K562 (cell line): ENCODE measurements around the gene TBCCD1. TPM values are rescaled to one million over a fixed set of nuclear protein-coding genes. Genes with fewer than 3 reads are reported as not detected.

Experiments
- ETV1 ChIP-seq: fragments of 450-650 bp; conservative IDR thresholded peaks from 2 replicates; pipeline ENCODE4 v1.6.1; 2016; ENCODE audit warnings: missing genetic modification characterization, control low read depth, low read depth, missing compliant biosample characterization
- FOXP1 ChIP-seq: sonication (generic); formaldehyde crosslinking; IDR thresholded peaks from 2 replicates; pipeline ENCODE4 v1.8.0; 2022; ENCODE audit warnings: mild to moderate bottlenecking, missing genetic modification reagents
- GABPB2 ChIP-seq: fragments of 250-450 bp; sonication (Bioruptor Pico); conservative IDR thresholded peaks from 2 replicates; pipeline ENCODE4 v1.5.1; 2021; ENCODE audit warnings: mild to moderate bottlenecking
- ILK ChIP-seq: fragments of 450-650 bp; IDR thresholded peaks from 2 replicates; pipeline ENCODE4 v1.6.1; 2016; ENCODE audit warnings: missing genetic modification characterization, low read depth, mild to moderate bottlenecking, missing compliant biosample characterization, moderate library complexity, borderline replicate concordance
- IRF2 ChIP-seq: sonication (generic); formaldehyde crosslinking; IDR thresholded peaks from 2 replicates; pipeline ENCODE4 v1.8.1; 2022; ENCODE audit warnings: mild to moderate bottlenecking, missing genetic modification reagents
- KDM5B ChIP-seq: fragments of 200-600 bp; sonication (generic); IDR thresholded peaks from 2 replicates; pipeline ENCODE4 v1.6.1; 2012; ENCODE audit warnings: low read depth, mild to moderate bottlenecking, moderate library complexity, low read length, control low read depth, inconsistent platforms; ENCODE audit not compliant: insufficient replicate concordance
- MAFG ChIP-seq: fragments of 450-650 bp; conservative IDR thresholded peaks from 2 replicates; pipeline ENCODE4 v1.6.1; 2016; ENCODE audit warnings: missing genetic modification characterization, missing compliant biosample characterization
- RAD21 ChIP-seq, 2 experiments: fragments of 250-450 bp in 1 of 2; fragments of 450-650 bp in 1 of 2; sonication (Bioruptor Pico) in 1 of 2; formaldehyde crosslinking in 1 of 2; IDR thresholded peaks in 1 of 2; conservative IDR thresholded peaks in 1 of 2; 2 replicates each; pipeline versions ENCODE4 v1.4.0 to v1.8.0; 2020 to 2022; ENCODE audit warnings: mild to moderate bottlenecking in 2 of 2, moderate library complexity in 1 of 2
- SMAD1 ChIP-seq: fragments of 150-350 bp; IDR thresholded peaks from 2 replicates; pipeline ENCODE4 v1.6.1; 2014; ENCODE audit warnings: low read length, low read depth; ENCODE audit not compliant: partially characterized antibody
- SMARCC2 ChIP-seq: fragments of 450-650 bp; IDR thresholded peaks from 2 replicates; pipeline ENCODE4 v1.6.1; 2017; ENCODE audit warnings: antibody characterized with exemption, moderate library complexity, mild to moderate bottlenecking, low read depth
- SRSF3 ChIP-seq: fragments of 200-400 bp; formaldehyde crosslinking; IDR thresholded peaks from 2 replicates; pipeline ENCODE4 v1.6.1; 2016; ENCODE audit warnings: mild to moderate bottlenecking, low read length, moderate library complexity; ENCODE audit not compliant: insufficient read depth
- STAT5B ChIP-seq: fragments of 250-450 bp; sonication (Bioruptor Pico); IDR thresholded peaks from 2 replicates; pipeline ENCODE4 v1.8.0; 2021; ENCODE audit warnings: mild to moderate bottlenecking, inconsistent platforms
- ZNF140 ChIP-seq: fragments of 250-450 bp; sonication (Bioruptor Pico); IDR thresholded peaks from 2 replicates; pipeline ENCODE4 v1.8.0; 2021; ENCODE audit warnings: moderate library complexity, mild to moderate bottlenecking, inconsistent platforms
- ZNF174 ChIP-seq: fragments of 250-450 bp; sonication (Bioruptor Pico); IDR thresholded peaks from 2 replicates; pipeline ENCODE4 v1.4.0; 2020; ENCODE audit warnings: mild to moderate bottlenecking
- ZNF740 ChIP-seq, 3 experiments: fragments of 200-800 bp in 1 of 3; sonication (Bioruptor generic) in 1 of 3; sonication (generic) in 1 of 3; formaldehyde crosslinking in 1 of 3; IDR thresholded peaks; 2 replicates each; pipeline versions ENCODE4 v1.6.1 to v1.8.0; 2016 to 2022; ENCODE audit warnings: mild to moderate bottlenecking in 2 of 3, missing compliant biosample characterization in 2 of 3, missing genetic modification characterization in 2 of 3, missing genetic modification reagents in 1 of 3
- polyA plus RNA-seq, 8 experiments: library from polyadenylated mRNA; depleted of rRNA in 4 of 8; stranded (reverse) in 5 of 8; unstranded in 3 of 8; fragments of >200 nt; fragmentation: Nextera tagmentation in 2 of 8; fragmentation: Illumina TruSeq in 1 of 8; extraction: Ambion mirVana in 2 of 8; extraction: Trizol in 1 of 8; gene quantifications; 2 replicates each; pipeline versions ENCODE4 v1.2.1 to v1.2.3, GENCODE V29; 2011 to 2014; ENCODE audit warnings: inconsistent platforms in 1 of 8, missing spikeins in 1 of 8
- total RNA-seq, 7 experiments: library from RNA; depleted of rRNA in 6 of 7; stranded (reverse); fragments of >200 nt in 6 of 7; fragmentation: Illumina TruSeq in 2 of 7; extraction: Trizol in 2 of 7; gene quantifications; 2 replicates each; pipeline versions ENCODE4 v1.2.1 to v1.2.3, GENCODE V29; 2011 to 2021; ENCODE audit warnings: low replicate concordance in 1 of 7
- TF ChIP-seq, protein P1 (sequence below): fragments of 250-450 bp; sonication (Bioruptor Pico); IDR thresholded peaks from 2 replicates; pipeline ENCODE4 v1.4.0; 2020

TBCCD1 gene
- total and polyA plus RNA-seq, 9 of the 15 experiments (the other 6 are each of a cell fraction or from before 2014, with no cell fraction given), result 17.7 to 31.1 (median 21.2) TPM

GRCh38 chr3:186596568-186597287, 29.6 kb upstream of the TBCCD1 start (continued):
- TF ChIP-seq RAD21 (CRISPR knock-in tag; conservative IDR thresholded peaks at IDR 0.05 in 1 of 2, IDR thresholded peaks at IDR 0.05 in 1 of 2) (peak in 1 of 2 experiments; percentile 3; a peak in 1 of 4 replicates), ZNF174 (CRISPR knock-in tag) (no peak), STAT5B (CRISPR knock-in tag) (no peak), GABPB2 (CRISPR knock-in tag) (no peak), ZNF740 (CRISPR knock-in tag; IDR thresholded peaks at IDR 0.05) (no peak), ZNF740 (tag; IDR thresholded peaks at IDR 0.05) (peak in 1 of 2 experiments; percentile 41; a peak in 1 of 4 replicates), SMARCC2 (no peak), FOXP1 (no peak), KDM5B (no peak), ETV1 (tag) (peak; percentile 45; the same call in 1 of the 2 replicates), MAFG (tag) (no peak), SRSF3 (no peak), ILK (tag) (no peak), IRF2 (CRISPR knock-in tag) (no peak), SMAD1 (no peak), ZNF140 (CRISPR knock-in tag) (no peak)
- TF ChIP-seq, protein P1, sequence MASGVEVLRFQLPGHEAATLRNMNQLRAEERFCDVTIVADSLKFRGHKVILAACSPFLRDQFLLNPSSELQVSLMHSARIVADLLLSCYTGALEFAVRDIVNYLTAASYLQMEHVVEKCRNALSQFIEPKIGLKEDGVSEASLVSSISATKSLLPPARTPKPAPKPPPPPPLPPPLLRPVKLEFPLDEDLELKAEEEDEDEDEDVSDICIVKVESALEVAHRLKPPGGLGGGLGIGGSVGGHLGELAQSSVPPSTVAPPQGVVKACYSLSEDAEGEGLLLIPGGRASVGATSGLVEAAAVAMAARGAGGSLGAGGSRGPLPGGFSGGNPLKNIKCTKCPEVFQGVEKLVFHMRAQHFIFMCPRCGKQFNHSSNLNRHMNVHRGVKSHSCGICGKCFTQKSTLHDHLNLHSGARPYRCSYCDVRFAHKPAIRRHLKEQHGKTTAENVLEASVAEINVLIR (CRISPR knock-in tag), result no peak
